T-helper 17 cell (primary cell): ENCODE results near the gene SLCO4A1. TPM values are rescaled to one million over a fixed set of nuclear protein-coding genes. Genes with fewer than 3 reads are reported as not detected.

Source experiments
- ATAC-seq: fragments of 150-1000 bp; cut with Tn5 transposase; 2 replicates; pipeline ENCODE4 v1.10.0; 2021; ENCODE audit warnings: mild to moderate bottlenecking, moderate library complexity
- DNase-seq, 3 donors: peaks; one replicate each; pipeline versions ENCODE4 v3.0.0 to v3.0.0-alpha.2; 2020 to 2021
- H3K9me3 ChIP-seq: one replicate; pipeline ENCODE4 v1.7.0; 2013; ENCODE audit warnings: low read length, mild to moderate bottlenecking; ENCODE audit not compliant: control insufficient read depth, poor library complexity, severe bottlenecking
- H3K27ac Mint-ChIP-seq: one replicate; pipeline ENCODE4 v1.8.0; 2022; ENCODE audit warnings: mild to moderate bottlenecking, moderate library complexity, mixed read lengths
- H3K27me3 Mint-ChIP-seq: one replicate; pipeline ENCODE4 v1.8.0; 2022; ENCODE audit warnings: mixed read lengths
- H3K36me3 Mint-ChIP-seq: one replicate; pipeline ENCODE4 v1.8.0; 2022; ENCODE audit warnings: low read depth, mixed read lengths
- H3K4me1 Mint-ChIP-seq: one replicate; pipeline ENCODE4 v1.8.0; 2022; ENCODE audit warnings: mild to moderate bottlenecking, mixed read lengths
- H3K4me3 Mint-ChIP-seq: one replicate; pipeline ENCODE4 v1.8.0; 2022; ENCODE audit warnings: mild to moderate bottlenecking, moderate library complexity, mixed read lengths
- total RNA-seq, 4 donors: library from RNA in 2 of 4; stranded (reverse) in 2 of 4; gene quantifications; one replicate each; pipeline ENCODE4 v1.2.3 and lab custom pipeline; 2022 to 2026

The SLCO4A1 gene
- total RNA-seq, 2 donors from 2014 or later, result 1.9 TPM

DNA sequence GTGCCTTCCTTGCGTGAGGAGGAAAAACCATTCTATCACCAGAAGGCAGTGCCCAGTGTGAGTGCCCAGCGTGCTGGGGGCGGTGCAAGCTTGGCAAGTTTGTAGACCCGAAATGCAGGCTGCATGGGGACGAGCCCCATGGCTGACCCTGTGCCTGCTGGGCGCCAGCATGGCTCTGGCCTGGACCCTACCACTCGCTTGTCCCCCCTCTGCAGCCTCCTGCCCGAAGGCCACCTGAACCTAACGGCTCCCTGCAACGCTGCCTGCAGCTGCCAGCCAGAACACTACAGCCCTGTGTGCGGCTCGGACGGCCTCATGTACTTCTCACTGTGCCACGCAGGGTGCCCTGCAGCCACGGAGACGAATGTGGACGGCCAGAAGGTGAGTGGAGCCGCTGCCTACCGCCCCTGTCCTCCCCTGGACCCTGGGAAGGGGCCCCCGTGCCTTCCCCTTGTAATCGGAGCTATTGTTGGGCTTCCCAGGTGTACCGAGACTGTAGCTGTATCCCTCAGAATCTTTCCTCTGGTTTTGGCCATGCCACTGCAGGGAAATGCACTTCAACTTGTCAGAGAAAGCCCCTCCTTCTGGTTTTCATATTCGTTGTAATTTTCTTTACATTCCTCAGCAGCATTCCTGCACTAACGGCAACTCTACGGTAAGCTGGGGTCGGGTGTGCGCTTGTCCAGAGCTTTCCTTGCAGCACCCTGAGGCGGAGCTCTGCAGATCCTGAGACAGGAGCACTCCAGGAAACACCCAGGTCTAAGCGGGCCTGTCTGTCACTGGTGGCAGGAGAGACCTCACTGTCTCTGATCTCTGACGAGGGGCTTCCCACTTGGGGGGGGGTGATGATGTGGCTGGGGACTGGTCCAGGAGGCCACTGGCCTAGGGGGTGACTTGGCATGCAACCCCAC, 25.5 kb downstream of the SLCO4A1 start:
- Mint-ChIP-seq H3K27ac (no peak overlapping the region), H3K27me3 (no peaks in the 10 kb centered on the region), H3K4me3 (no peak overlapping the region), H3K36me3 (no peaks in the 10 kb centered on the region), H3K4me1 (no peaks in the 10 kb centered on the region)
- ATAC-seq (no peak), DNase-seq (no peak)
- no peaks in the 10 kb centered on the region for H3K9me3 ChIP-seq

DNA sequence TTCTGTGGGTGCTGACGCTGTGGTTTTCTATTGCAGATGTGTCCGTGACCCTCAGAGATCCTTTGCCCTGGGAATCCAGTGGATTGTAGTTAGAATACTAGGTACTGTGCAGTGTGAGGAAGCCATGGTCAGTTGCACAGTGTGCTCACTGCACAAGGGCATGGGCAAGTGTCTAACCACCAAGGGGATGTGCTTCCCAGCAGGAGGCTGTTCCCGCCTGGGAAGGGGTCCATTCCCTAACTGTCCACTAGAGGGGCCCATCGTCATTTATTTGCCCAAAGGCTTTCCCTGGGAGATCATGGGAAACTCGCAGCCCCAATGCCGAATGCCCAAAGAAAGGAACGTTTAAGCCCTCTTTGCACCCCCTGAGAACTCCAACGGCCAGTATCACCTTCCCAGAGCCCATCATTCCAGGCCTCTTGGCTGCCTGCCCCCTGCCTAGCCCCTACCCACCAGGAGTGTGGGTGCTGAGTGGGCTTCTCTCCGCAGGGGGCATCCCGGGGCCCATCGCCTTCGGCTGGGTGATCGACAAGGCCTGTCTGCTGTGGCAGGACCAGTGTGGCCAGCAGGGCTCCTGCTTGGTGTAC, 26.2 kb downstream of the SLCO4A1 start:
- no peaks in the 10 kb centered on the region for H3K9me3 ChIP-seq
- DNase-seq (peak in 2 of 3 donors; percentile 25 to 36), ATAC-seq (peak; percentile 61)
- no peak overlapping the region for H3K4me3 Mint-ChIP-seq
- peaks cover under 1% of the 10 kb centered on the region for H3K27me3 Mint-ChIP-seq
- no peak overlapping the region for H3K27ac Mint-ChIP-seq
- no peaks in the 10 kb centered on the region for H3K4me1 Mint-ChIP-seq
- no peaks in the 10 kb centered on the region for H3K36me3 Mint-ChIP-seq

DNA sequence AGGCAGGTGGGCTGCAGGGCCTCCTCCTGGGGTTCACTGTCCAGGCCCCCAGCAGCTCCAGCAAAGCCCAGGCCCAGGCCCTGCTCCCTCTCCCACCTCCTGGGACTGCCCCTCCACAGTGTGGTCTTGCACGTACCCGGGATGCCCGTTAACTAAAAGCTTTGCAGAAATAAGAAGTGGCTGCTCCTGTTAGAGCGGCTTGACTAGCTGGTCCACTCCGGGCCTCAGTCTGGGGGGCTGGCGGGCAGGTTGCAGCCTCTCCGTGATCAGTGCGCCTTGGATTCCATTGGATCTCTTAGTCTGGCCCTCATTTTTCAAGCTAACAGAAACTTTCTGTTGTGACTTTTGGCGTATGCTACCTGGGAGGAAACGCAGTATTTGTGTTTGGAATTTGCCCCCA, 26.9 kb downstream of the SLCO4A1 start:
- H3K27ac Mint-ChIP-seq, result no peak overlapping the region
- no peak for DNase-seq
- no peak overlapping the region for H3K4me3 Mint-ChIP-seq
- H3K27me3 Mint-ChIP-seq, result peaks cover 8% of the 10 kb centered on the region
- H3K4me1 Mint-ChIP-seq, result peaks cover 3% of the 10 kb centered on the region
- no peak for ATAC-seq
- H3K9me3 ChIP-seq, result no peaks in the 10 kb centered on the region
- H3K36me3 Mint-ChIP-seq, result no peaks in the 10 kb centered on the region

DNA sequence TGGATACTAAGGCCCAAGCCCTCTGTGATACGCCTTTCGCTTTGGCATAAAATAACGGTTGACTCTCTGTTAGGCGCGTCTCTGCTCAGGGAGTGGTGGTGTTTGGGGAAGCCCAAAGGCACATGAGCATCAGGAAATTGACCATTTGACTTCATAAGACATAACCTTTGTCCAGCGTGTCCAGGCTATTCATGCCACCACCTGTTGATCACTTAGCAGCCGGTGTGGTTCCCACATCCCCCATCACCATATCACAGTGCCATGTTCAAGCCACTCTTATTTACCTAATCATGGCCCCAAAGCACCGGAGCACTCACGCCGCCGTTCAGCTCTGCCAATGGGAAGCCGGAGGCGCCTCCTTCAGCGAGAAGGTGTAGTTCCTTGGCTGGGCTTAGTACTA, 27.9 kb downstream of the SLCO4A1 start:
- Mint-ChIP-seq H3K36me3 (no peaks in the 10 kb centered on the region), H3K27ac (no peak overlapping the region), H3K4me1 (peaks cover 3% of the 10 kb centered on the region), H3K4me3 (no peak overlapping the region), H3K27me3 (peaks cover 8% of the 10 kb centered on the region)
- ATAC-seq (no peak), DNase-seq (no peak)
- no peaks in the 10 kb centered on the region for H3K9me3 ChIP-seq

DNA sequence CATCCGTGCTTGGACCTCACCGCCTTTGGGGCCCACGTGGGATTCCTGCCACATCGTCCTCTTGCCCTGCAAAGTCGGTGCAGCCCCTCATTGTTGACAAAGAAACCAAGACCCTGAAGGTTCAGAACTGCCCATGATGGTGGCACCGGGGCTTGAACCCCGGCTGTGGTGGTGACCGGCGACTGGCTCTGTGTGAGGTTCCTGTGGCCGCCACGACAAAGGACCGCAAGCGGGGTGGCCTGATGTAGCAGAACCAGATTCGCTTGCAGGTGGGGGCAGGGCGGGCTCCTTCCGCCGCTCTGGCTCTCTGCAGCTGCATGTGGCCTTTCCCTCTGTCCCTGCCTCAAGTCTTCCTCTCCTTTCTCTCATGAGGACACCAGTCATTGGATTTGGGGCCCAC, 28.7 kb downstream of the SLCO4A1 start:
- no peak for DNase-seq
- Mint-ChIP-seq H3K27ac (no peak overlapping the region), H3K4me3 (no peak overlapping the region), H3K4me1 (peaks cover 3% of the 10 kb centered on the region), H3K27me3 (peaks cover 8% of the 10 kb centered on the region), H3K36me3 (no peaks in the 10 kb centered on the region)
- H3K9me3 ChIP-seq, result no peaks in the 10 kb centered on the region
- ATAC-seq, result no peak

DNA sequence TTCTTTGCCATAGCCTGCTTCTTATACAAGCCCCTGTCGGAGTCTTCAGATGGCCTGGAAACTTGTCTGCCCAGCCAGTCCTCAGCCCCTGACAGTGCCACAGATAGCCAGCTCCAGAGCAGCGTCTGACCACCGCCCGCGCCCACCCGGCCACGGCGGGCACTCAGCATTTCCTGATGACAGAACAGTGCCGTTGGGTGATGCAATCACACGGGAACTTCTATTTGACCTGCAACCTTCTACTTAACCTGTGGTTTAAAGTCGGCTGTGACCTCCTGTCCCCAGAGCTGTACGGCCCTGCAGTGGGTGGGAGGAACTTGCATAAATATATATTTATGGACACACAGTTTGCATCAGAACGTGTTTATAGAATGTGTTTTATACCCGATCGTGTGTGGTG, 29.5 kb downstream of the SLCO4A1 start:
- H3K4me1 Mint-ChIP-seq, result peaks cover 3% of the 10 kb centered on the region
- no peaks in the 10 kb centered on the region for H3K36me3 Mint-ChIP-seq
- H3K4me3 Mint-ChIP-seq, result no peak overlapping the region
- ATAC-seq, result no peak
- H3K9me3 ChIP-seq, result no peaks in the 10 kb centered on the region
- no peak overlapping the region for H3K27ac Mint-ChIP-seq
- peaks cover 8% of the 10 kb centered on the region for H3K27me3 Mint-ChIP-seq
- no peak for DNase-seq

DNA sequence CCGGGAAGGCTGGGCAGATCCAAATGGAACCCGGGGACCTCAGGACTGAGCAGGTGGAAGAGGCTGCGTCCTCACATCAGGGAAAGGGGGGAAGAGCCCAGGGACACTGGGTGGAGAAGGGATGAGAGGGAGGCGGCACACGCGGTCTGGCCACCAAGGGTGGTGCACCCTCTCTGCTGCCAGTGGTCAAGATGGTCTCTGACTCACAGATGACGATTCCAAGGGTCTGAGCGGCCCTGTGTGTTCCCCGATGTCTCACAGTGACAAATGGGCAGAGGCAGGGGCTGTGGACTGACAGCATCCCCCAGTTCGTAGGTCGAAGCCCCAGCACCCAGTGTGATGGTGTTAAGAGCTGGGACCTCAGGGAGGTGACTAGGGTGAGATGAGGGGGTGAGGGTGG, 32.1 kb downstream of the SLCO4A1 start:
- no peaks in the 10 kb centered on the region for H3K9me3 ChIP-seq
- no peaks in the 10 kb centered on the region for H3K36me3 Mint-ChIP-seq
- H3K4me3 Mint-ChIP-seq, result no peak overlapping the region
- H3K27me3 Mint-ChIP-seq, result peaks cover 8% of the 10 kb centered on the region
- no peak overlapping the region for H3K27ac Mint-ChIP-seq
- DNase-seq (no peak), ATAC-seq (no peak)
- H3K4me1 Mint-ChIP-seq, result peaks cover 7% of the 10 kb centered on the region

DNA sequence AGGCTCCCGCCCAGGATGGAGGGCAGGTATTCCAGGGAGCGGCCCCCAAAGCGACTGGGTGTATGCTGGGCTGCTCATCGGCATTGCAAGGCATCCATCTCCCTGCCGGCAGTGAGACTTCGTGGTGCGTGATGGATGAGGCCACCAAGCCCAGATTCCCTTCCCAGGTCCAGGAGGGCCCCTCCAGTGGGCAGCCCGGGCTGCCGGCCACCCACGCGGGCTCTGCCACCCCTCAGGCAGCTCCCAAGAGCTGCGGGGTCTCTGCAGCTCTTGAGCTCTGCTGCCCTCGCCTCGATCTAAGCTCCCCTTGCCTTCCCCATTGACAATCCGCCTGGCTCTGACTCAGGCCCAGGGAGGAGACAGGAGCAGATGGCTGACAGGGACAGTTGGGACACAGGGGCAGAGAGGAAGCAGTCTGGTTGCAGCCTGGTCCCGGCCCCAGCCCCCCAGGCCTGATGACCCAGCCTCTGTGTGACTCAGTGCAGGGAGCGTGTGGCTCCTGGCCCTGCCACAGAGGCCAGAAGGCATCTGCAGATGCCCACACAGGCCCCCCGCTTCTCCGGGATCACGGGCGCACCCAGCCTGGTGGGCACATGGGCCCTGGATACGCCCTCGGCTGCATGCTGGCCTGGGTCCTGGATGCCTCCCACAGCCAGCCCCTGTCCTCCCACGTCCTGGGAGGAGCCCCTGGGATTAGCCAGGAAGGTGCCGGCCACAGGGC, 33.0 kb downstream of the SLCO4A1 start:
- DNase-seq, result no peak
- Mint-ChIP-seq H3K4me1 (peaks cover 7% of the 10 kb centered on the region), H3K4me3 (no peak overlapping the region), H3K27me3 (peaks cover 8% of the 10 kb centered on the region), H3K36me3 (peaks cover 2% of the 10 kb centered on the region), H3K27ac (no peak overlapping the region)
- H3K9me3 ChIP-seq, result no peaks in the 10 kb centered on the region
- peak; percentile 44 for ATAC-seq

DNA sequence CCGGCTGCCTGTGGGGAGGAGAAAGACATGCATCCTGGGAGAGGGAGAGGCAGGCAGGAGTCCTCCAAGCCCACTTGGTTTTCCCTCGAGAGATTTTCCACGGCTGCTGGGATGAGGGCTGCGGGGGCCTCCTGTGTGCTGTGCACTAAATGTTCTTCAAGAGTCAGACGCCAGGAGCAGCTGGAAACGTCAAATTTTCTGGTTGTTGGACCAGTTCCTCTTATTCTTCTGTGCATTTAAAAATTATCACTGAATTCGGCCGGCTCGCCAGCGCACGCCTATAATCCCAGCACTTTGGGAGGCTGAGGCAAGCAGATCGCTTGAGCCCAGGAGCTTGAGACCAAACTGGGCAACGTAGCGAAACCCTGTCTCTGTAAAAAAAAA, 33.6 kb downstream of the SLCO4A1 start:
- Mint-ChIP-seq H3K27me3 (peaks cover 8% of the 10 kb centered on the region), H3K36me3 (peaks cover 4% of the 10 kb centered on the region), H3K4me1 (peaks cover 7% of the 10 kb centered on the region), H3K4me3 (no peak overlapping the region), H3K27ac (no peak overlapping the region)
- no peak for DNase-seq
- H3K9me3 ChIP-seq, result no peaks in the 10 kb centered on the region
- ATAC-seq, result no peak

DNA sequence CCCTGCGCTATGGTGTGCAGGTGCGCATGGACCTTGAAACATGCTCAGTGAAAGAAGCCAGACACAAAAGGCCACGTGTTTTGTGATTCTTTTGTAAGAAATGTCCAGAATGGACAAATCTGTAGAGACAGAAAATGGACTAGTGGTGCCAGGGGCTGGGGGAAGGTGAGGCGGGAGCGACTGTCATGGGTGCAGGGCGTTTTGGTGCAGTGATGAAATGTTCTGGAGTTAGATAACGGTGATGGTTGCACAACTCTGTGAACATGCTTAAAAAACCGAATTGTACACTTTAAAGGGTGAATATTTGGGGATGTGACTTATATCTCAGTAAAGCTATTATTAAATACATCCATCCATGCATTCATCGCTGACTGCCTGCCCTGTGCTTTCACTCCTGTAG, 34.7 kb downstream of the SLCO4A1 start:
- no peak overlapping the region for H3K27ac Mint-ChIP-seq
- DNase-seq (no peak), ATAC-seq (no peak)
- peaks cover 4% of the 10 kb centered on the region for H3K36me3 Mint-ChIP-seq
- H3K27me3 Mint-ChIP-seq, result peaks cover 8% of the 10 kb centered on the region
- H3K4me1 Mint-ChIP-seq, result peaks cover 7% of the 10 kb centered on the region
- H3K9me3 ChIP-seq, result no peaks in the 10 kb centered on the region
- no peak overlapping the region for H3K4me3 Mint-ChIP-seq

DNA sequence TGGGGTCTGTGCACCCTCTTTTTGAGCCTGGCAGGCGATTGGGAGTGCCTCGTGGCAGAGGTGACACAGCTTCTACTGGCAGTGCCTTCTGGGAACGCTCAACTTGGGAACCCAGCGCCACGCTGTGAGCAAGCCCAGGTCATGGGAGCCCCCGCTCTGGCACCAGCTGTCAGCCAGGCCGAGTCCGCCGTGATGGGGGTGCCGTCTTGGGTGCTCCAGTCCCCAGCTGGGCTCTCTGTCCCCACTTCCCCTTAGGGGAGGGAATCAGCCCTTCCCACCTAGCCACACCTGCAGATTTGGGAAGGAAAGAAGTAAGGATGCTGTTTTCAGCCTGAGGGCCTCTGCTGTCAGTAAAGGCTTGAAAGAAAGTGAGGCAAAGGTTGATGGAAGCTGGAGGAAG, 35.4 kb downstream of the SLCO4A1 start:
- no peak for ATAC-seq
- no peak overlapping the region for H3K27ac Mint-ChIP-seq

DNA sequence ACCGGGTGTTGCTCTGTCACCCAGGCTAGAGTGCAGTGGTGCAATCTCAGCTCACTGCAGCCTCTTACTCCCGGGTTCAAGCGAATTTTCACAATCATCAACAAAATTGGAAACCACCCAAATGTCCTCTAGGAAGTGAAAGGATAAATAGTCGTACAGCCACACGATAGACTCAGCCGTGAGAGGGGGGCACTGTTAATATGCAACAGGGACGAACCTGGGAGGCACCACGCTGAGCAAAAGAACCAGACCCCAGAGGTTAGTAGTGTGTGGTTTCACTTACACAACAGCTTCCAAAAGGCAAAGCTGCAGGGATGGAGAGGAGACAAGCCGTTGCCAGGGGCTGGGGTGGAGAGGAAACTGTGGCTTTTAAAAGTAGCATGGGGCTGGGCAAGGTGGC, 36.2 kb downstream of the SLCO4A1 start:
- H3K4me3 Mint-ChIP-seq, result no peak overlapping the region
- H3K27me3 Mint-ChIP-seq, result peaks cover 11% of the 10 kb centered on the region
- ATAC-seq (no peak), DNase-seq (no peak)
- peaks cover 4% of the 10 kb centered on the region for H3K36me3 Mint-ChIP-seq
- no peak overlapping the region for H3K27ac Mint-ChIP-seq
- H3K9me3 ChIP-seq, result no peaks in the 10 kb centered on the region
- peaks cover 7% of the 10 kb centered on the region for H3K4me1 Mint-ChIP-seq

More for the DNA sequence above, 35.4 kb downstream of the SLCO4A1 start:
- Mint-ChIP-seq H3K4me1 (peaks cover 7% of the 10 kb centered on the region), H3K36me3 (peaks cover 4% of the 10 kb centered on the region), H3K4me3 (no peak overlapping the region), H3K27me3 (peaks cover 11% of the 10 kb centered on the region)
- no peaks in the 10 kb centered on the region for H3K9me3 ChIP-seq
- DNase-seq, result no peak

DNA sequence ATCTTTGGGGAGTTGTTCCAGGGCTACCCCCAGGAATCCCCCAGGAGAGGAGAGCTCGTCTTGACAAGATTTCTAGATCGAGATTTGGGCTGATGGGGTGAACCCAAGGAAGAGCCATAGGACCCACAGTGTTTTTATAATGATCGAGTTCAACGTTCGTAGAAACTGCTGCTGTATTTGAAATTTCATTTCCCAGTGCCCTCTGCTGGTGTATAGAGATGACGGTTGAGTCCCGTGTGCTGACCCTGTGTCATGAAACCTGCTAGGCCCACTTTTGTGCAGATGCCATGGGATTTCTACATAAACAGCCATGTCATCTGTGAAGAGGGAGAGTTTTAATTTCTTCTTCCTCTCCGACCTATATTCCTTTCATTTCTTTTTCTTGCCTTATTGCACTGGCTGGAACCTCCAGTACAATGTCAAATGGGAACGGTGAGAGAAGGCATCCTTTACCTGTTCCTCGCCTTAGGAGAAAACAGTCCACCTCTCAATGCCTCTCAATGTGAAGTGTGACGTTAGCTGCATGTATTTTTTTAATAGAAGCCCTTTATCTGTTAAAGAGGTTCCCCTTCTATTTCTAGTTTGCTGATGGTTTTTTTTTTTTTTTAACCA, 37.8 kb downstream of the SLCO4A1 start:
- H3K36me3 Mint-ChIP-seq, result peaks cover 4% of the 10 kb centered on the region
- DNase-seq, result no peak
- no peak overlapping the region for H3K27ac Mint-ChIP-seq
- ATAC-seq, result no peak
- peaks cover 4% of the 10 kb centered on the region for H3K27me3 Mint-ChIP-seq
- peaks cover 4% of the 10 kb centered on the region for H3K4me1 Mint-ChIP-seq
- no peak overlapping the region for H3K4me3 Mint-ChIP-seq
- no peaks in the 10 kb centered on the region for H3K9me3 ChIP-seq
